ENCODE results near the gene CORO6. TPM values are rescaled to one million over a fixed set of nuclear protein-coding genes. Genes with fewer than 3 reads are reported as not detected.

Gene CORO6
- total and polyA plus RNA-seq, 2 of the 13 experiments (the other 11 are each of a cell fraction or from before 2014, with no cell fraction given): 0.42 to 0.82 TPM

GRCh38 chr17:29613352-29613837 lies 9.3 kb downstream of the CORO6 start (continued):
- TF ChIP-seq POGK (CRISPR knock-in tag; conservative IDR thresholded peaks at IDR 0.05) (peak; percentile 96), SNAI1 (CRISPR knock-in tag; IDR thresholded peaks at IDR 0.05; ENCODE audit: borderline replicate concordance) (no peak), ETV6 (CRISPR knock-in tag; conservative IDR thresholded peaks at IDR 0.05) (peak; percentile 59; the same call in 1 of the 2 replicates), ZIK1 (CRISPR knock-in tag; IDR thresholded peaks at IDR 0.05; ENCODE audit: borderline replicate concordance, low read depth) (peak; percentile 92; the same call in 1 of the 2 replicates), GPN1 (CRISPR knock-in tag; IDR thresholded peaks at IDR 0.05; ENCODE audit: borderline replicate concordance) (no peak; the same call in 1 of the 2 replicates), CCDC6 (CRISPR knock-in tag; IDR thresholded peaks at IDR 0.05) (peak; percentile 95), ZBTB46 (CRISPR knock-in tag; IDR thresholded peaks at IDR 0.05; ENCODE audit: borderline replicate concordance) (no peak), PITX1 (CRISPR knock-in tag; IDR thresholded peaks at IDR 0.05) (no peak), HHEX (CRISPR knock-in tag; IDR thresholded peaks at IDR 0.05) (no peak), ZNF660 (CRISPR knock-in tag; IDR thresholded peaks at IDR 0.05; ENCODE audit: borderline replicate concordance, low read depth) (no peak), ZNF761 (CRISPR knock-in tag; conservative IDR thresholded peaks at IDR 0.05) (no peak; the same call in 1 of the 2 replicates), CREB1 (IDR thresholded peaks at IDR 0.05) (no peak), CREB1 (CRISPR knock-in tag; IDR thresholded peaks at IDR 0.05) (no peak), ZBTB26 (CRISPR knock-in tag; IDR thresholded peaks at IDR 0.05; ENCODE audit: borderline replicate concordance) (peak; percentile 51; the same call in 1 of the 2 replicates), RELA (CRISPR knock-in tag; IDR thresholded peaks at IDR 0.05) (0 out of 2 replicates have a peak, but pooled peaks have one; percentile 55), IRF9 (CRISPR knock-in tag; IDR thresholded peaks at IDR 0.05; ENCODE audit: borderline replicate concordance) (no peak), ZNF773 (CRISPR knock-in tag; IDR thresholded peaks at IDR 0.05; ENCODE audit: borderline replicate concordance) (peak; percentile 46; the same call in 1 of the 2 replicates), MBD4 (IDR thresholded peaks at IDR 0.05; ENCODE audit: borderline replicate concordance, low read length) (no peak), TCF12 (IDR thresholded peaks at IDR 0.05) (no peak), TCF12 (CRISPR knock-in tag; IDR thresholded peaks at IDR 0.05) (no peak), ZNF749 (CRISPR knock-in tag; IDR thresholded peaks at IDR 0.05; ENCODE audit: borderline replicate concordance) (peak; percentile 72), ZNF589 (CRISPR knock-in tag; conservative IDR thresholded peaks at IDR 0.05) (no peak; the same call in 1 of the 2 replicates), DMAP1 (CRISPR knock-in tag; IDR thresholded peaks at IDR 0.05) (peak; percentile 55; the same call in 1 of the 2 replicates), ZSCAN31 (CRISPR knock-in tag; IDR thresholded peaks at IDR 0.05; ENCODE audit: low read depth) (peak; percentile 23; the same call in 1 of the 2 replicates), NR2F2 (IDR thresholded peaks at IDR 0.05; ENCODE audit: borderline replicate concordance, low read depth) (no peak)
